ENCODE measurements around the gene LTBP1. TPM values are rescaled to one million over a fixed set of nuclear protein-coding genes. Genes with fewer than 3 reads are reported as not detected.

The LTBP1 gene
- total RNA-seq, 4 donors from 2014 or later: 15.8 to 56.7 (median 28.3) TPM

GRCh38 chr2:33135645-33136044 lies 188.9 kb downstream of the LTBP1 start:
- DNase-seq: no peak
- no peaks in the 10 kb centered on the region for H3K27me3 ChIP-seq
- H3K36me3 ChIP-seq: no peaks in the 10 kb centered on the region
- peak overlapping the region; percentile 68 to 87 (median 80) for H3K27ac ChIP-seq
- TF ChIP-seq EP300 (IDR thresholded peaks at IDR 0.05; ENCODE audit: low read depth) (no peak), POLR2A (IDR thresholded peaks at IDR 0.05) (no peak), CTCF (IDR thresholded peaks at IDR 0.05) (no peak)
- H3K4me3 ChIP-seq: peak overlapping the region in 2 of 4 donors; percentile 28 to 32
- WGBS, 2 donors (ENCODE audit: low coverage in 1 of 2): 53 to 60% methylated on average over 4 of the region's 4 CpGs
- intact Hi-C loops (cut with DNase I; ENCODE audit: low total_unique reads): no loop called here
- H3K9me3 ChIP-seq: no peaks in the 10 kb centered on the region
- H3K4me1 ChIP-seq: peaks cover 0 to 11% (median 7%) of the 10 kb centered on the region in 4 donors
- in situ Hi-C loops (cut with MboI; ENCODE audit: low pct_ligation_motif_present in 1 of 4, low pct_unique_long_range_greater_than_20kb in 1 of 4, low sequenced_read_pairs in 3 of 4): no loop called here

DNA sequence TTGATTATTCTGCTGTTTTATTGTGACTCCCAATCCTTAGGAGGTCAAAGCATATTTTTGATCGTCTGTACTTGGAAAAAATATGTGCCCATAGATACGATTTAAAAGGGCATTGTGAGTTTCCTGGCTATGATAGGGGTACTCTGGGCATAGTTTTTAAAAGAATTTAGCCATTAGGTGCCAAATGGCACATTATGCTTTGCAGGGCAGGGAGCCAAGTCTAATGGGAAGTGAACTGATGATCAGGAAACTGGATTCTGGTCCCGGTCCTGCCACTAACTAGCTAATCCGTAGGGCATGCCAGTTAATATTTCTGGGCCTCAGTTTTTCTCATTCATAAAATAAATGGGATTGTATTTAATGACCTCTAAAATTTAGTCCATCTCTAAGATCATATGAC lies 189.3 kb downstream of the LTBP1 start:
- peak overlapping the region in 2 of 4 donors; percentile 28 to 32 for H3K4me3 ChIP-seq

DNA sequence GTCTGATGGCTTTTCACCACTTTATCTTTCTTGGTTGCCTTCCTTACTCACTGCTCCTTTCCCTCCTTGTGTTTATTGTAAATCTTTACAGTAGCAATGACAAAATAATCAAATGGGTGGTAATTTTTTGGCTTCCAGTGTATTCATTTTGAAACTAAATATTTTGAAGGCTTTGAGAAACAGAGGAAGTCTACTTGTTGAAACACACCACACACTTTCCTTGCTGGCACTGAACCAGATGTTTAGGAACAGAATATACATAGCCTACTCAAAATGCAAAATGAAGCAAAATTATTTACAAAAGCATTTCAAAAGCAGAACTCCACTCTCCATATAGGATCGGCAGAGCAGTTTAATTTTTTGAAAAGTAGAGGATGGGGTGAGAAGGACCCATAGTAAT lies 189.8 kb downstream of the LTBP1 start:
- H3K4me1 ChIP-seq: peaks cover 0 to 11% (median 7%) of the 10 kb centered on the region in 4 donors
- peak overlapping the region in 1 of 4 donors; percentile 32 for H3K4me3 ChIP-seq
- no peak for TF ChIP-seq EP300 (IDR thresholded peaks at IDR 0.05; ENCODE audit: low read depth)
- TF ChIP-seq CTCF (IDR thresholded peaks at IDR 0.05): no peak
- no peak for TF ChIP-seq POLR2A (IDR thresholded peaks at IDR 0.05)
- TF ChIP-seq POLR2AphosphoS5 (IDR thresholded peaks at IDR 0.05): no peak
- in situ Hi-C loops (cut with MboI; ENCODE audit: low pct_ligation_motif_present in 1 of 4, low pct_unique_long_range_greater_than_20kb in 1 of 4, low sequenced_read_pairs in 3 of 4): no loop called here
- H3K27ac ChIP-seq: peak overlapping the region; percentile 68 to 87 (median 80)
- DNase-seq: no peak
- intact Hi-C loops (cut with DNase I; ENCODE audit: low total_unique reads): no loop called here
- H3K9me3 ChIP-seq: no peaks in the 10 kb centered on the region
- 43 to 47% methylated on average over 1 of the region's 1 CpG for WGBS, 2 donors (ENCODE audit: low coverage in 1 of 2)
- H3K27me3 ChIP-seq: no peaks in the 10 kb centered on the region
- no peaks in the 10 kb centered on the region for H3K36me3 ChIP-seq

More for the DNA sequence above, 189.3 kb downstream of the LTBP1 start:
- Histone ChIP-seq H3K9me3 (no peaks in the 10 kb centered on the region), H3K27ac (peak overlapping the region; percentile 68 to 87 (median 80)), H3K36me3 (no peaks in the 10 kb centered on the region), H3K4me1 (peaks cover 0 to 11% (median 7%) of the 10 kb centered on the region in 4 donors), H3K27me3 (no peaks in the 10 kb centered on the region)
- in situ Hi-C loops (cut with MboI; ENCODE audit: low pct_ligation_motif_present in 1 of 4, low pct_unique_long_range_greater_than_20kb in 1 of 4, low sequenced_read_pairs in 3 of 4) (no loop called here), intact Hi-C loops (cut with DNase I; ENCODE audit: low total_unique reads) (no loop called here)
- 72 to 76% methylated on average over 3 to 4 of the region's 4 CpGs for WGBS, 2 donors (ENCODE audit: low coverage in 1 of 2)
- no peak for DNase-seq
- TF ChIP-seq POLR2A (IDR thresholded peaks at IDR 0.05): no peak
- no peak for TF ChIP-seq CTCF (IDR thresholded peaks at IDR 0.05)

DNA sequence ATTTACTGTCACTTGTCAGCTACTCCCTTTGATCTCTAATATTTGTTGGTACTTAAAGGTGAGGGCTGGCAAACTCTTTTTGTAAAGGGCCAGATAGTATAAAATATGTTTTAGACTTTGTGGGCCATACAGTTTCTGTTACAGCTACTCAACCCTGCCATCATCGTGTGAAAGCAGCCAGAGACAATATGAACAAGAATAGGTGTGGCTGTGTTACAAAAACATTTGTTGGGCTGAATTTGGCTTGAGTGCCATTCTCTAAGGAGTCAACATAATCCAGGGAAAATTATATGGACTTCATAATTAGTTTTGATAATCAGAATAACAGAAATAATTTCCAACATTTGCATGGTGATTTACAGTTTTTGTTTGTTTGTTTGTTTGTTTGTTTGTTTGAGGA lies 190.6 kb downstream of the LTBP1 start:
- Histone ChIP-seq H3K4me1 (peaks cover 0 to 11% (median 5%) of the 10 kb centered on the region in 4 donors), H3K4me3 (no peak overlapping the region), H3K27ac (peak overlapping the region; percentile 11 to 87 (median 80)), H3K27me3 (no peaks in the 10 kb centered on the region), H3K9me3 (no peaks in the 10 kb centered on the region), H3K36me3 (no peaks in the 10 kb centered on the region)
- TF ChIP-seq POLR2A (IDR thresholded peaks at IDR 0.05) (no peak), EP300 (IDR thresholded peaks at IDR 0.05; ENCODE audit: low read depth) (no peak), CTCF (IDR thresholded peaks at IDR 0.05) (no peak), POLR2AphosphoS5 (IDR thresholded peaks at IDR 0.05) (no peak)
- 0 to 26% methylated on average over 1 of the region's 1 CpG for WGBS, 2 donors (ENCODE audit: low coverage in 1 of 2)
- no peak for DNase-seq
- intact Hi-C loops (cut with DNase I; ENCODE audit: low total_unique reads): no loop called here
- in situ Hi-C loops (cut with MboI; ENCODE audit: low pct_ligation_motif_present in 1 of 4, low pct_unique_long_range_greater_than_20kb in 1 of 4, low sequenced_read_pairs in 3 of 4): no loop called here

All from transverse colon (tissue), 4 donors.